ENCODE data around the gene TMEM81.

The TMEM81 gene

DNA sequence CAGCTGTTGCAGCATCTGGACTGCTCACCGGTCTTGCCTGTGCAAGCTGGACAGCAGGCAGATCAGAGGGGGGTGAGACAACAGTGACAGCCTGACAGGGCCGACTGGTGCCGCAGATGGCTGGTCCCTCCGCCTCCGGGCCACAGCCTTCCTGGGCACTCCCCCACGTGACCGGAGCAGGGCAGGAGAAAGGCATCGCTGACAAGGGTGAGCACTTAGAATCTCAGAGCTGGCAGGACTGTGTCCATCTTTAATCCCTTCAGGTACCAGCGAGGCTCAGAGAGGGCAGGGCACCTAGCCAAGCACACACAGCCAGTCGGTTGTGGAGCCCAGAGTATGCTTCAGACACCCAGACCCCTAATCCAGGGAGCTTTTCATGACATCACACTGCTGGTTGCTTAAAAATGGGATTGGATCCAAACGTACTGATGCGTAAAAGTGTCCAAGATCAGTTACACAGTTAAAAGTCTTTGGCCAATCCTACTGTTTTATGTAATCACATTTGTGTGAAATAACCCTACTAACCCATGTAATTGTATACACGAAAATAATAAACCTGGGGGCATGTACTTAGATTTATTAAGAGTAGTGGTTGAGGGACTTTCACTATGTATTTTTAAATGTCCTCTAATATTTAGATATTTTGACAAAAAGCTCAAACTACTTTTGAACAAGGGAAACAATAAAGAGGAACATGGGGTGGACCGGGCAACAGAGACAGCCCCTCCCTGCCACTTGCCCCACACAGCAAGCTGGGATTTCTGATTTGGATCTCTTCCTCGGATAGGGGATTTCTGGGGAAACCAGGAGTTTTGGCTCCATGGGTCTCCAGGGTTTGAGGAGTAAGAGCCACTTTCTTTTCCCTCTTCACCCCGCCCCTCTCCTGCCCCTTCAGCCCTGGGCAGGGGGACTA is 42.0 kb downstream of the TMEM81 start:
- peaks cover 0 to 20% of the 10 kb centered on the region in 2 donors for H3K4me1 ChIP-seq (ENCODE audit: control insufficient read depth in 2 of 2, insufficient read depth in 1 of 2, low read depth in 1 of 2, low read length in 2 of 2)
- H3K23ac ChIP-seq (ENCODE audit: low read depth, low read length, poor library complexity): peak overlapping the region; percentile 31
- DNase-seq (ENCODE audit: low spot score): no peak
- H3K4ac ChIP-seq (ENCODE audit: low read length): no peak overlapping the region
- H3K79me1 ChIP-seq (ENCODE audit: low read depth, low read length): no peaks in the 10 kb centered on the region
- peak overlapping the region; percentile 58 for H3K4me2 ChIP-seq (ENCODE audit: insufficient read depth, low read length, poor library complexity, severe bottlenecking)
- no peak overlapping the region for H2AFZ ChIP-seq (ENCODE audit: low read length)
- peak overlapping the region; percentile 33 for H2BK15ac ChIP-seq (ENCODE audit: low read length)
- H3K4me3 ChIP-seq (ENCODE audit: low read length in 2 of 2): no peak overlapping the region
- peak overlapping the region; percentile 66 for H3K14ac ChIP-seq (ENCODE audit: low read length)
- no peak overlapping the region for H2BK12ac ChIP-seq (ENCODE audit: low read length)
- H4K91ac ChIP-seq (ENCODE audit: low read depth, low read length, poor library complexity): no peak overlapping the region
- peak overlapping the region; percentile 69 for H3K18ac ChIP-seq (ENCODE audit: low read length)
- no peaks in the 10 kb centered on the region for H3K9me3 ChIP-seq (replicated peaks in 1 of 2; ENCODE audit: control insufficient read depth in 2 of 2, insufficient read depth in 1 of 2, low read depth in 1 of 2, low read length in 2 of 2)
- no peak overlapping the region for H4K8ac ChIP-seq (ENCODE audit: low read depth, low read length)
- peak overlapping the region; percentile 58 for H2AK5ac ChIP-seq (ENCODE audit: low read depth, low read length)
- H2BK120ac ChIP-seq (ENCODE audit: low read depth, low read length): no peak overlapping the region
- H3K27me3 ChIP-seq (ENCODE audit: control insufficient read depth in 3 of 3, insufficient read depth in 3 of 3, low read depth in 1 of 3, low read length in 3 of 3): peaks cover 0 to 90% (median 22%) of the 10 kb centered on the region in 3 experiments
- H3K27ac ChIP-seq (replicated peaks; ENCODE audit: low read length): no peak overlapping the region
- WGBS, 2 donors (ENCODE audit: extremely low coverage in 2 of 2, insufficient read length in 2 of 2, insufficient replicate concordance in 1 of 2): no CpG with 5 or more reads among the region's 16 CpGs
- H2BK5ac ChIP-seq (ENCODE audit: low read length): no peak overlapping the region
- peak overlapping the region; percentile 46 for H3K9ac ChIP-seq (ENCODE audit: low read depth, low read length, poor library complexity)
- H3K36me3 ChIP-seq (replicated peaks in 1 of 2; ENCODE audit: control insufficient read depth in 2 of 2, insufficient read depth in 2 of 2, low read length in 2 of 2): no peaks in the 10 kb centered on the region

DNA sequence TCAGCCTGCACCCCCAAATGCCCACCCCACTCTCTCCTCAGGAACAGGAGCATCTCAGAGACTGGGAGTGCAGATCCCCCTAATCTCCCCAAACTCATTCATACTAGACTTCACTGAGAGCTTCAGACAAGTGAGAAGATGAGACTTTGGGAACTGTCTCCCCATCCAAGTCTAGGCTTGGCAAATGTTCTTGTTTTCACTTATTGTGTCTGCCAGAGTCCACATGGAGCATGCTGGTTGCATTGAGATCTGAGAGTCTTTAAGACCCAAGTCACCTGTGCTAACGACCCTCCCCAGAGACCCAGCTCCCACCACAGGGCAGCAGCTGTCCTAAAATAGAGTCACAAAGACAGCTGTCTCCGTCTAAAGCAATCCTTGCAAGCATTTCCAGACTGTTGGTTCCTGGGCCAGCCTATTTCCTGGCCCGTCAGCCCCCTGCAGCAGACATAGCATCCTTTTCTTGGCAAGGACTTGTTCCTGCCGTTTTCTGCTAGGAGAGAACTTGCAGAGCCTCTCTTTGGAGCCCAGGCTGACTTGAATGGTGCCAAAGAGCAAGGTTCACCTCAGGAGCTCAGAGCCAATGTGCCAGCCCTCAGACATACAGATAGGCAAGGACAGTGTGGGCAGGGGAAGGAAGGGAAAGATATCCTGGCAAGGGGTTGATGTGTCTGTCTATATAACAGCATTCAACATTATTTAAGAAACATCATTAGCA is 43.1 kb downstream of the TMEM81 start:
- H2AK5ac ChIP-seq (ENCODE audit: low read depth, low read length): no peak overlapping the region
- H3K14ac ChIP-seq (ENCODE audit: low read length): no peak overlapping the region
- H3K4me1 ChIP-seq (ENCODE audit: control insufficient read depth in 2 of 2, insufficient read depth in 1 of 2, low read depth in 1 of 2, low read length in 2 of 2): peaks cover 0 to 17% of the 10 kb centered on the region in 2 donors
- H2AFZ ChIP-seq (ENCODE audit: low read length): no peak overlapping the region
- H3K36me3 ChIP-seq (replicated peaks in 1 of 2; ENCODE audit: control insufficient read depth in 2 of 2, insufficient read depth in 2 of 2, low read length in 2 of 2): no peaks in the 10 kb centered on the region
- no peak for DNase-seq (ENCODE audit: low spot score)
- peaks cover 0 to 87% (median 20%) of the 10 kb centered on the region in 3 experiments for H3K27me3 ChIP-seq (ENCODE audit: control insufficient read depth in 3 of 3, insufficient read depth in 3 of 3, low read depth in 1 of 3, low read length in 3 of 3)
- H4K8ac ChIP-seq (ENCODE audit: low read depth, low read length): no peak overlapping the region
- H3K4me3 ChIP-seq (ENCODE audit: low read length in 2 of 2): no peak overlapping the region
- H4K91ac ChIP-seq (ENCODE audit: low read depth, low read length, poor library complexity): no peak overlapping the region
- H2BK120ac ChIP-seq (ENCODE audit: low read depth, low read length): no peak overlapping the region
- H3K4ac ChIP-seq (ENCODE audit: low read length): no peak overlapping the region
- no peak overlapping the region for H2BK15ac ChIP-seq (ENCODE audit: low read length)
- H2BK5ac ChIP-seq (ENCODE audit: low read length): no peak overlapping the region
- no peaks in the 10 kb centered on the region for H3K9me3 ChIP-seq (replicated peaks in 1 of 2; ENCODE audit: control insufficient read depth in 2 of 2, insufficient read depth in 1 of 2, low read depth in 1 of 2, low read length in 2 of 2)
- H3K4me2 ChIP-seq (ENCODE audit: insufficient read depth, low read length, poor library complexity, severe bottlenecking): no peak overlapping the region
- H3K9ac ChIP-seq (ENCODE audit: low read depth, low read length, poor library complexity): no peak overlapping the region
- H2BK12ac ChIP-seq (ENCODE audit: low read length): no peak overlapping the region
- H3K27ac ChIP-seq (replicated peaks; ENCODE audit: low read length): no peak overlapping the region
- no peak overlapping the region for H3K18ac ChIP-seq (ENCODE audit: low read length)
- no peak overlapping the region for H3K23ac ChIP-seq (ENCODE audit: low read depth, low read length, poor library complexity)
- no CpG with 5 or more reads among the region's 4 CpGs for WGBS, 2 donors (ENCODE audit: extremely low coverage in 2 of 2, insufficient read length in 2 of 2, insufficient replicate concordance in 1 of 2)
- no peaks in the 10 kb centered on the region for H3K79me1 ChIP-seq (ENCODE audit: low read depth, low read length)

DNA sequence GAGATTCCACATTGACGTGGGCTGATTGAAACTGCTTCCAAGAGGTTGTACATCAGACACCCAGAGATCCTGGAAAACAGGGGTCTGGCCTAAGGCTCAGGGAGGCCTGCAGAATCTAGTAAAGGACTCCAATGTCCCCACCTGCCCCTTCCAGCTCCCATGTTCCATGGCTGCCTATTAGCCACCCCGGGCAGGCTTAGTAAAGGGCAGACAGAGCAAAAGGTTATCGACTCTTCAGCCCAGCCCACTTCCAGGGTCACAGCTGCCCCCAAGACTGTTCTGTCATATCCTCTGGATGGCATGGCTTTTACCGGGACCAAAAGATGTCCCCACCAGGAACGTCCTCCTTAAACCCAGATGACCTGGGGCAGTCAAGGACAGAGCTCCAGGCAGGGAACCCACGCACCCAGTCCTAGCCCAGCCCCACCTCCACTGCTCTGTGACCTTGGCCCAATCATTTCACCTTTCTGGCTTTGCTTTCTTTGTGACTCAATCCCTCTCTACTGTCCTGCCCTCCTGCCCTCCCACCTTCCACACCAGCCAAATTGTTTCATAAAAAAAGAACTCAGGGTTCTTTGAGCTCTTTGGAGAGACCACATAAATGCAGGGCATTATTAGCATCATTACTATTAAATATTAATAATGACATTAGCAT is 46.0 kb downstream of the TMEM81 start:
- WGBS, 2 donors (ENCODE audit: extremely low coverage in 2 of 2, insufficient read length in 2 of 2, insufficient replicate concordance in 1 of 2): no CpG with 5 or more reads among the region's 6 CpGs
- Histone ChIP-seq H3K14ac (ENCODE audit: low read length) (no peak overlapping the region), H2AFZ (ENCODE audit: low read length) (no peak overlapping the region), H3K18ac (ENCODE audit: low read length) (no peak overlapping the region), H2BK5ac (ENCODE audit: low read length) (no peak overlapping the region), H2AK5ac (ENCODE audit: low read depth, low read length) (no peak overlapping the region), H3K9me3 (replicated peaks in 1 of 2; ENCODE audit: control insufficient read depth in 2 of 2, insufficient read depth in 1 of 2, low read depth in 1 of 2, low read length in 2 of 2) (no peaks in the 10 kb centered on the region), H3K4ac (ENCODE audit: low read length) (no peak overlapping the region), H2BK15ac (ENCODE audit: low read length) (no peak overlapping the region), H3K9ac (ENCODE audit: low read depth, low read length, poor library complexity) (no peak overlapping the region), H3K4me2 (ENCODE audit: insufficient read depth, low read length, poor library complexity, severe bottlenecking) (no peak overlapping the region), H2BK120ac (ENCODE audit: low read depth, low read length) (no peak overlapping the region), H3K36me3 (replicated peaks in 1 of 2; ENCODE audit: control insufficient read depth in 2 of 2, insufficient read depth in 2 of 2, low read length in 2 of 2) (no peaks in the 10 kb centered on the region), H3K4me1 (ENCODE audit: control insufficient read depth in 2 of 2, insufficient read depth in 1 of 2, low read depth in 1 of 2, low read length in 2 of 2) (peaks cover 0 to 3% of the 10 kb centered on the region in 2 donors), H3K4me3 (ENCODE audit: low read length in 2 of 2) (no peak overlapping the region), H3K23ac (ENCODE audit: low read depth, low read length, poor library complexity) (no peak overlapping the region), H4K91ac (ENCODE audit: low read depth, low read length, poor library complexity) (no peak overlapping the region), H2BK12ac (ENCODE audit: low read length) (no peak overlapping the region), H3K27ac (replicated peaks; ENCODE audit: low read length) (no peak overlapping the region), H3K27me3 (ENCODE audit: control insufficient read depth in 3 of 3, insufficient read depth in 3 of 3, low read depth in 1 of 3, low read length in 3 of 3) (peaks cover 0 to 68% (median 13%) of the 10 kb centered on the region in 3 experiments), H3K79me1 (ENCODE audit: low read depth, low read length) (no peaks in the 10 kb centered on the region), H4K8ac (ENCODE audit: low read depth, low read length) (no peak overlapping the region)
- DNase-seq (ENCODE audit: low spot score): no peak

Measured in neuronal stem cell (in vitro differentiated cells).